Measurements from ENCODE around the gene VILL.

- TF ChIP-seq CTCF (IDR thresholded peaks at IDR 0.05; ENCODE audit: low read length) (no peak), EZH2 (optimal IDR thresholded peaks at IDR 0.05; ENCODE audit: low read depth, low read length) (no peak)
These were observed 32.5 kb downstream of the VILL start for GRCh38 chr3:38022896-38023709.
